ENCODE measurements around the gene RPH3AL. TPM values are rescaled to one million over a fixed set of nuclear protein-coding genes. Genes with fewer than 3 reads are reported as not detected.
"Not testable (repeated sequence)": the region's sequence is repeated elsewhere in the genome, so short reads cannot be mapped to it uniquely, and the experiment has no call there.

Gene RPH3AL
- total and polyA plus RNA-seq, 2 donors = 2.6 to 3.2 TPM

DNA sequence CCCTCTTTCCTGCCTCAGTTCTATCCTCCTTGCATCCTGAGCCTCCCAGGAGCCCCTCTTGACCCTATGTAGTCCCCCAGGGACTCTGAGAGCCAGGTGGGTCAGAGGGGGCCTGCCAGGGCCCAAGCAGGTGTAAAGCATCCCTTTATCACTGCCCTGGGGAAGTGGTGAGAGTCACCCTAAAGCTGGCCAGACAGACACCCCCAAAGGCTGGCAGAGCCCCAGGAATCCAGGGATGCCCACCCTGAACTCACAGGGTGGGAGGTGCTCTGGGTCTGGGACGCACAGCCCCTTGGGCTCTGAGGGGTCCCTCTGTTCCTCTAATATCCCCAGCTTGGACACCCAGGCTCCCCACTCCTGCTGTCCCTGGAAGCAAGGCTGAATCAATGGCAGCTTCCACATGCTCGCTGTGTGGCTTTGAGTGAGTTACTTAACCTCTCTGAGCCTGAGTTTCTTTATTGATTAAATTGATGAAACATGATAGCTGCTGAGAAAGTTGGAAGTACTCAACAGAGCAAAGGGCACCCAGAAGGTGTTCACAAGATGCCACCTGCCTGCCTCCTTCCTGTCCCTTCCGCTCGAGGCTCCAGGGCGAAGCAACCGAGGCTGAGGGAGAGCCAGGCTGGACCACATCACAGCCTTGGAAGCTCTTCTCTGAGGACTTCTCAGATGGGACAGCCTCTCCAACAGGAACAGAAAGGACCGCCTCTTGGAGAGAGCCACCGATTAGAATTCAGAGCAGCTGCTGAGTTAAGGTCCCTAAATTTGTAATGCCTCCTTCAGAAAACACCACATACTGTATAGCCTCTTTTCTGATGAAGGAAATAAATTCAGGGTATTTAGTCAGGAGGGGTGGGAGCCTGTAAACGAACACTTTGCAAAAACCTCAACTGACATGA, 104.0 kb downstream of the RPH3AL start:
- no peaks in the 10 kb centered on the region for H3K36me3 ChIP-seq (ENCODE audit: control insufficient read depth in 2 of 2, insufficient read depth in 2 of 2, low read length in 1 of 2)
- H3K4me1 ChIP-seq (ENCODE audit: control insufficient read depth in 2 of 2, insufficient read depth in 2 of 2, low read length in 2 of 2) = no peaks in the 10 kb centered on the region
- H3K9me3 ChIP-seq (ENCODE audit: control insufficient read depth in 2 of 2, insufficient read depth in 1 of 2, low read length in 1 of 2) = peaks cover 1 to 4% of the 10 kb centered on the region in 2 donors
- H3K27ac ChIP-seq (ENCODE audit: low read depth in 1 of 2, low read length in 1 of 2) = no peak overlapping the region
- 83% methylated on average over 9 of the region's 9 CpGs for WGBS
- no peak overlapping the region for H3K4me3 ChIP-seq (ENCODE audit: low read length in 2 of 2)
- DNase-seq (ENCODE audit: low read depth in 6 of 9, low spot score in 9 of 9) = no peak
- no peaks in the 10 kb centered on the region for H3K27me3 ChIP-seq (ENCODE audit: control insufficient read depth in 2 of 2, insufficient read depth in 1 of 2, low read length in 1 of 2)

DNA sequence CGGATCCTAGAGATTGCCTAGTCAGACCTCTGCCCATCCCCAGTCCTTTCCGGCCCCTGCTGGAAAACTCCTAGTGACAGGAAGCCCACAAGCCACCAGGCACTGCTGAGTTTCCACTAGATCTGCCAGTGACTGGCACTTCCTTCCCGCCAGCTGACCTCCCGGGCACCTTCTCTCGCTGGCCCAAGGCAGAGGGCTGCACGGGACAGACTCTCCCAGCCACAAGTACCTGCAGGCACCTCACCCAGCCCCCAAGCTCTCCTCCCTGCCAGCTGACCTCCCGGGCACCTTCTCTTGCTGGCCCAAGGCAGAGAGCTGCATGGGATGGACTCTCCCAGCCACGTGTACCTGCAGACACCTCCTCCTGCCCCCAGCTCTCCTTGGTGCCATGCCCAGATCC, 104.8 kb downstream of the RPH3AL start:
- no peak overlapping the region for H3K27ac ChIP-seq (ENCODE audit: low read depth in 1 of 2, low read length in 1 of 2)
- no peaks in the 10 kb centered on the region for H3K36me3 ChIP-seq (ENCODE audit: control insufficient read depth in 2 of 2, insufficient read depth in 2 of 2, low read length in 1 of 2)
- 52% methylated on average over 8 of the region's 8 CpGs for WGBS
- no peak overlapping the region for H3K4me3 ChIP-seq (ENCODE audit: low read length in 2 of 2)
- H3K9me3 ChIP-seq (ENCODE audit: control insufficient read depth in 2 of 2, insufficient read depth in 1 of 2, low read length in 1 of 2) = peaks cover 1 to 4% of the 10 kb centered on the region in 2 donors
- no peaks in the 10 kb centered on the region for H3K27me3 ChIP-seq (ENCODE audit: control insufficient read depth in 2 of 2, insufficient read depth in 1 of 2, low read length in 1 of 2)
- DNase-seq (ENCODE audit: low read depth in 6 of 9, low spot score in 9 of 9) = no peak
- H3K4me1 ChIP-seq (ENCODE audit: control insufficient read depth in 2 of 2, insufficient read depth in 2 of 2, low read length in 2 of 2) = no peaks in the 10 kb centered on the region

DNA sequence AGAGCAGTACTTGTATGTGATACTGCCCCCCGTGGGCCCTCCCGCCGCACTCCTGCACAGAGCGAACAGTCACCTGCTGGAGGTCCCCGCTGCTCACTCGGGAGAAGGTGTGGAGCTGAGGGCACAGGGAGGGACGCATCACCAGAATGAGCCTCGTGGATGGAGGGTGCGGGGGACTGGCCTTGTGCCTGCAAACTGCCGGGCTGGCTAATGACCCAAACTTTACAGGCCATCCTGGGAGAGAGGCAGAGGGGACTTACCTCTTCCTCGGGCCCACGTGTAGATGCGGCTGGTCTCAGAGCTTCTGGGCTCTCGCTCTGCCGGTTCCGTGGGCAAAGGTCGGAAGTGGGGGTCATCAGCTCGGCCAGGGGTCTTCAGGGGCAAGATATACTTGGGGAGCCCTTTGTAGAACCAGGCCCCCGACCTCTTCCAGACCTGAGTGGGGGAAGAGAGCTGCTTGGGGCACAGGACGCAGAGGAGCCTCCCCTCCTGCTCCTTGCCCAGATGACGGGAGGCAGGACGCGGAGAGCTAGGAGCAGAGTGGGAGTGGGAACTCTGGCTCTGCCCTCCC, 105.7 kb downstream of the RPH3AL start:
- no peaks in the 10 kb centered on the region for H3K4me1 ChIP-seq (ENCODE audit: control insufficient read depth in 2 of 2, insufficient read depth in 2 of 2, low read length in 2 of 2)
- peaks cover 1 to 4% of the 10 kb centered on the region in 2 donors for H3K9me3 ChIP-seq (ENCODE audit: control insufficient read depth in 2 of 2, insufficient read depth in 1 of 2, low read length in 1 of 2)
- H3K4me3 ChIP-seq (ENCODE audit: low read length in 2 of 2) = no peak overlapping the region
- DNase-seq (ENCODE audit: low read depth in 6 of 9, low spot score in 9 of 9) = no peak
- H3K36me3 ChIP-seq (ENCODE audit: control insufficient read depth in 2 of 2, insufficient read depth in 2 of 2, low read length in 1 of 2) = no peaks in the 10 kb centered on the region
- WGBS = 95% methylated on average over 23 of the region's 23 CpGs
- H3K27me3 ChIP-seq (ENCODE audit: control insufficient read depth in 2 of 2, insufficient read depth in 1 of 2, low read length in 1 of 2) = no peaks in the 10 kb centered on the region
- H3K27ac ChIP-seq (ENCODE audit: low read depth in 1 of 2, low read length in 1 of 2) = no peak overlapping the region

DNA sequence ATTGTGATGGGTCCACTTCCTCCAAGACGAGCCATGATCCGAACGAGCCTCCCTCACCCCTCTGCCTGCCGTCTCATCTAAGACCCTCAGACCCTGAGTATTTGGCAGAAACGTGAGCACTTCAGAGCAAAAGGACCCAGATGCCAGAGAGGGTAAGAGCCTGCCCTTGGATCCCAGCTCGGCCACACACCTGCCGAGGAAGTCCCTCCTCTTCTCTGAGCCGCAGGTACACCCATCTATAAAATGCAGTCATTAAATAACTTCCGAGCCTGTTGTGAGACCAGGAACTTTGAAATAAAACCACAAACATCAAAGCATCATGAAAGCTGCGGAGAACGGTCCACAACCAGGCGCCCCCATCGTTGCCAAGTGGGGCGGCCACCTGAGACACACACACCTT, 106.4 kb downstream of the RPH3AL start:
- DNase-seq (ENCODE audit: low read depth in 6 of 9, low spot score in 9 of 9) = no peak
- Histone ChIP-seq H3K27me3 (ENCODE audit: control insufficient read depth in 2 of 2, insufficient read depth in 1 of 2, low read length in 1 of 2) (no peaks in the 10 kb centered on the region), H3K27ac (ENCODE audit: low read depth in 1 of 2, low read length in 1 of 2) (no peak overlapping the region), H3K9me3 (ENCODE audit: control insufficient read depth in 2 of 2, insufficient read depth in 1 of 2, low read length in 1 of 2) (peaks cover 1 to 4% of the 10 kb centered on the region in 2 donors), H3K36me3 (ENCODE audit: control insufficient read depth in 2 of 2, insufficient read depth in 2 of 2, low read length in 1 of 2) (no peaks in the 10 kb centered on the region), H3K4me3 (ENCODE audit: low read length in 2 of 2) (no peak overlapping the region), H3K4me1 (ENCODE audit: control insufficient read depth in 2 of 2, insufficient read depth in 2 of 2, low read length in 2 of 2) (no peaks in the 10 kb centered on the region)
- WGBS = 94% methylated on average over 14 of the region's 14 CpGs

DNA sequence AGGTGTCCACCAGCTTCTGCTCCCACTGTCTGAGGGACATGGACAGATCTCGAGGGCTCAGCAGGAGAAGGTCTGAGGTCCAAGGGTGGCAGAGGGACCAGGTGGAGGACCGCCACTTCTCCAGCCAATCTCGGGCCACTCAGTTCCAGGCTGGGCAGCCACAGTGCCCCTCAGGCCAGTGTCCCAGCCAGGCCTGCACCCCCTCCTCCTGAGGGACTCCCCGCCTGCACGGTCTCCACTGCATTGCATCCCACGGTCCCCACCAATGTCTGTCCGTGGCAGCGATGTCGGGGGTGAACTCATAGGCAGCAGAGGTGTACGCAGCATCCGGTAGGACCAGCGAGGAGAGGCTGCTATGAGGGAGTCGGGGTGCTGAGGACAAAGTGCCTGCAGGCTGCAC, 107.0 kb downstream of the RPH3AL start:
- 99% methylated on average over 13 of the region's 13 CpGs for WGBS

DNA sequence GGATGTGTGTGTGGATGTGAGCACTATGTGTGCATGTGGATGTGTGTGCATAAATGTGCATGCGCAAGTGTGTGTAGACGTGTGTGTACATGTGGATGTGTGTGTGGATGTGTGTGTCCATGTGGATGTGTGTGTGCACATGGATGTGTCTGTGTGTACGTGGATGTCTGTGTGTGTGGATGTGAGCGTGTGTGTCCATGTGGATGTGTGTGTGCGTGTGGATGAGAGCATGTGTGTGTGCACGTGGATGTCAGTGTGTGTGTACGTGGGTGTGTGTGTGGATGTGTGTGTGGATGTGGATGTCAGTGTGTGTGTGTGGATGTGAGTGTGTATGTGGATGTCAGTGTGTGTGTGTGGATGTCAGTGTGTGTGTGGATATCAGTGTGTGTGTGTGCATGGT, 107.6 kb downstream of the RPH3AL start:
- no peaks in the 10 kb centered on the region for H3K27me3 ChIP-seq (ENCODE audit: control insufficient read depth in 2 of 2, insufficient read depth in 1 of 2, low read length in 1 of 2)
- DNase-seq (ENCODE audit: low read depth in 6 of 9, low spot score in 9 of 9) = no peak
- no peak overlapping the region for H3K27ac ChIP-seq (ENCODE audit: low read depth in 1 of 2, low read length in 1 of 2)
- no peaks in the 10 kb centered on the region for H3K36me3 ChIP-seq (ENCODE audit: control insufficient read depth in 2 of 2, insufficient read depth in 2 of 2, low read length in 1 of 2)
- WGBS = 97% methylated on average over 7 of the region's 7 CpGs
- no peaks in the 10 kb centered on the region for H3K4me1 ChIP-seq (ENCODE audit: control insufficient read depth in 2 of 2, insufficient read depth in 2 of 2, low read length in 2 of 2)
- H3K4me3 ChIP-seq (ENCODE audit: low read length in 2 of 2) = no peak overlapping the region
- H3K9me3 ChIP-seq (ENCODE audit: control insufficient read depth in 2 of 2, insufficient read depth in 1 of 2, low read length in 1 of 2) = peaks cover 1 to 4% of the 10 kb centered on the region in 2 donors

More for the DNA sequence above, 107.0 kb downstream of the RPH3AL start:
- no peaks in the 10 kb centered on the region for H3K4me1 ChIP-seq (ENCODE audit: control insufficient read depth in 2 of 2, insufficient read depth in 2 of 2, low read length in 2 of 2)
- no peak for DNase-seq (ENCODE audit: low read depth in 6 of 9, low spot score in 9 of 9)
- H3K27me3 ChIP-seq (ENCODE audit: control insufficient read depth in 2 of 2, insufficient read depth in 1 of 2, low read length in 1 of 2) = no peaks in the 10 kb centered on the region
- H3K27ac ChIP-seq (ENCODE audit: low read depth in 1 of 2, low read length in 1 of 2) = no peak overlapping the region
- no peak overlapping the region for H3K4me3 ChIP-seq (ENCODE audit: low read length in 2 of 2)
- no peaks in the 10 kb centered on the region for H3K36me3 ChIP-seq (ENCODE audit: control insufficient read depth in 2 of 2, insufficient read depth in 2 of 2, low read length in 1 of 2)
- peaks cover 1 to 4% of the 10 kb centered on the region in 2 donors for H3K9me3 ChIP-seq (ENCODE audit: control insufficient read depth in 2 of 2, insufficient read depth in 1 of 2, low read length in 1 of 2)

DNA sequence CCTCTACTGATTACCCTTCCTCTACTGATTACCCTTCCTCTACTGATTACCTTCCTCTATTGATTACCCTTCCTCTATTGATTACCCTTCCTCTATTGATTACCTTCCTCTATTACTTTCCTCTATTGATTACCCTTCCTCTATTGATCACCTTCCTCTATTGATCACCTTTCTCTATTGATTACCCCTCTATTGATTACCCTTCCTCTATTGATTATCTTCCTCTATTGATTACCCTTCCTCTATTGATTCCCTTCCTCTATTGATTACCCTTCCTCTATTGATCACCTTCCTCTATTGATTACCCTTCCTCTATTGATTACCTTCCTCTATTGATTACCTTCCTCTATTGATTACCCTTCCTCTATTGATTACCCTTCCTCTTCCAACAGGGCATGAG, 108.7 kb downstream of the RPH3AL start:
- H3K4me1 ChIP-seq (ENCODE audit: control insufficient read depth in 2 of 2, insufficient read depth in 2 of 2, low read length in 2 of 2); H3K4me3 ChIP-seq (ENCODE audit: low read length in 2 of 2); DNase-seq (ENCODE audit: low read depth in 6 of 9, low spot score in 9 of 9); H3K36me3 ChIP-seq (ENCODE audit: control insufficient read depth in 2 of 2, insufficient read depth in 2 of 2, low read length in 1 of 2); H3K27me3 ChIP-seq (ENCODE audit: control insufficient read depth in 2 of 2, insufficient read depth in 1 of 2, low read length in 1 of 2); H3K27ac ChIP-seq (ENCODE audit: low read depth in 1 of 2, low read length in 1 of 2); H3K9me3 ChIP-seq (ENCODE audit: control insufficient read depth in 2 of 2, insufficient read depth in 1 of 2, low read length in 1 of 2): not testable (repeated sequence)

DNA sequence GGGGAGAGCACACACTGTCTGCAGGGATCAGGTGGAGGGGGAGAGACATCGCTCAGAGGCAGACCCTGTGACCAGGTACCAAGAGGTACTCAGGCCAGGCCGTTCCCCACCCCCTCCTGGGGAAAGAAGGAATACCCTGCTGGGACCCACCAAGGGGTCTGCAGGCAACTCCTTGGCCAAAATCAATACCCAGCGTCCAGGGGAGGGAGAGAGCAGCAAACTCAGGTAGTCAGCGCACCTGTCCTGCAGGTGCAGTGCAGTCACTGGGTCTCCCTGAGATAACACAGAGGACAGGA, 113.7 kb downstream of the RPH3AL start:
- Histone ChIP-seq H3K9me3 (ENCODE audit: control insufficient read depth in 2 of 2, insufficient read depth in 1 of 2, low read length in 1 of 2) (peaks cover 0 to 5% of the 10 kb centered on the region in 2 donors), H3K36me3 (ENCODE audit: control insufficient read depth in 2 of 2, insufficient read depth in 2 of 2, low read length in 1 of 2) (no peaks in the 10 kb centered on the region), H3K4me3 (ENCODE audit: low read length in 2 of 2) (no peak overlapping the region), H3K27me3 (ENCODE audit: control insufficient read depth in 2 of 2, insufficient read depth in 1 of 2, low read length in 1 of 2) (peaks cover 2 to 14% of the 10 kb centered on the region in 2 donors), H3K4me1 (ENCODE audit: control insufficient read depth in 2 of 2, insufficient read depth in 2 of 2, low read length in 2 of 2) (no peaks in the 10 kb centered on the region), H3K27ac (ENCODE audit: low read depth in 1 of 2, low read length in 1 of 2) (no peak overlapping the region)
- 91% methylated on average over 4 of the region's 4 CpGs for WGBS
- DNase-seq (ENCODE audit: low read depth in 6 of 9, low spot score in 9 of 9) = no peak

DNA sequence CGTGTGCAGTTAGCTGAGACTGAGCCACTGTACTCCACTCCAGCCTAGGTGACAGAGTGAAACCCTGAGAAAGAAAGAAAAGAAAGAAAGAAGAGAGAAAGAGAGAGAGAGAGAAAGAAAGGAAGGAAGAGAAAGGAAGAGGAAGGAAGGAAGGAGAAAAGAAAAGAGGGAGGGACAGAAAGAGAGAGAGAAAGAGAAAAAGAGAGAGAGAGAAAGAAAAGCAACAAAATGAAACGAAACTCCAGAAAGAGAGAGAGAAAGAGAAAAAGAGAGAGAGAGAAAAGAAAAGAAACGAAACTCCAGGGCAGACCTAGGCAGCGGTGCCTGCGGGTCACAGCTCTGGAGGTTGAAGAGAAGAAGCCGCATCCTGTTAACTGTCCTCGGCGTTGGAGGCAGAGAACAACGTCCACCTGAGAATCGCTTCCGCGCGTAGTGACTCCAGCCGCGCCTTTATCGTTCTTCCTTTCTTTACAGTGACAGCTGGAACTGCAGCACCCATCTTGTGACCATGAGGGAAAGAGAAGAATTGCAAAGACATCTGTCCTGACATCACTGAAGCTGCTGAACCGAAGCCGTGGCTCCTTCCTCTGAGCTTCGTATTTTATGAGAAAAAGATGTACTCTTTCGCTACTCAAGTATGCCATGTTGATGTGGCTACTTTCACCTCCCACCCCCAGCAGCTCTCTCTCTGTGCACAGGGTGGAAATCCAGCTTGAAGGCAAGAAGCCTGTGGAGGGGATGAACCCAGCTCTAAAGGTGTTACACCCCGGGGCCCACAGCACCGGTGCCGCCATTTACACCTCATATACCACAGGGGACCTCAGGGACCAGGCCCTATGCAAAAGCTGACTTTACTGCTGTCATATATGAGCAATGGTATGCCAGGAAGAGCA, 114.3 kb downstream of the RPH3AL start:
- H3K9me3 ChIP-seq (ENCODE audit: control insufficient read depth in 2 of 2, insufficient read depth in 1 of 2, low read length in 1 of 2) = peaks cover 0 to 5% of the 10 kb centered on the region in 2 donors
- H3K36me3 ChIP-seq (ENCODE audit: control insufficient read depth in 2 of 2, insufficient read depth in 2 of 2, low read length in 1 of 2) = no peaks in the 10 kb centered on the region
- H3K4me1 ChIP-seq (ENCODE audit: control insufficient read depth in 2 of 2, insufficient read depth in 2 of 2, low read length in 2 of 2) = no peaks in the 10 kb centered on the region
- no peak overlapping the region for H3K4me3 ChIP-seq (ENCODE audit: low read length in 2 of 2)
- H3K27me3 ChIP-seq (ENCODE audit: control insufficient read depth in 2 of 2, insufficient read depth in 1 of 2, low read length in 1 of 2) = peaks cover 2 to 18% of the 10 kb centered on the region in 2 donors
- WGBS = 96% methylated on average over 23 of the region's 23 CpGs
- no peak overlapping the region for H3K27ac ChIP-seq (ENCODE audit: low read depth in 1 of 2, low read length in 1 of 2)
- no peak for DNase-seq (ENCODE audit: low read depth in 6 of 9, low spot score in 9 of 9)
